ENCODE measurements around the gene ZNF283.

Gene ZNF283

GRCh38 chr19:43872547-43873336 is 45.6 kb downstream of the ZNF283 start:
- no peak for DNase-seq

- DNase-seq, result no peak
These were observed 53.4 kb downstream of the ZNF283 start for GRCh38 chr19:43880483-43880882.

- no peak for DNase-seq
These were observed 56.7 kb downstream of the ZNF283 start, which contains the start of gene ZNF404 for GRCh38 chr19:43883864-43884263. Gene ZNF404 (minus strand): TSS chr19:43883964.

- no peak for DNase-seq
These were observed 68.7 kb downstream of the ZNF283 start for GRCh38 chr19:43895727-43896308.
